ENCODE measurements around the gene APEX1.
A peak's percentile ranks its signal among the peaks of the same experiment; 100 is the strongest.

Gene APEX1

DNA sequence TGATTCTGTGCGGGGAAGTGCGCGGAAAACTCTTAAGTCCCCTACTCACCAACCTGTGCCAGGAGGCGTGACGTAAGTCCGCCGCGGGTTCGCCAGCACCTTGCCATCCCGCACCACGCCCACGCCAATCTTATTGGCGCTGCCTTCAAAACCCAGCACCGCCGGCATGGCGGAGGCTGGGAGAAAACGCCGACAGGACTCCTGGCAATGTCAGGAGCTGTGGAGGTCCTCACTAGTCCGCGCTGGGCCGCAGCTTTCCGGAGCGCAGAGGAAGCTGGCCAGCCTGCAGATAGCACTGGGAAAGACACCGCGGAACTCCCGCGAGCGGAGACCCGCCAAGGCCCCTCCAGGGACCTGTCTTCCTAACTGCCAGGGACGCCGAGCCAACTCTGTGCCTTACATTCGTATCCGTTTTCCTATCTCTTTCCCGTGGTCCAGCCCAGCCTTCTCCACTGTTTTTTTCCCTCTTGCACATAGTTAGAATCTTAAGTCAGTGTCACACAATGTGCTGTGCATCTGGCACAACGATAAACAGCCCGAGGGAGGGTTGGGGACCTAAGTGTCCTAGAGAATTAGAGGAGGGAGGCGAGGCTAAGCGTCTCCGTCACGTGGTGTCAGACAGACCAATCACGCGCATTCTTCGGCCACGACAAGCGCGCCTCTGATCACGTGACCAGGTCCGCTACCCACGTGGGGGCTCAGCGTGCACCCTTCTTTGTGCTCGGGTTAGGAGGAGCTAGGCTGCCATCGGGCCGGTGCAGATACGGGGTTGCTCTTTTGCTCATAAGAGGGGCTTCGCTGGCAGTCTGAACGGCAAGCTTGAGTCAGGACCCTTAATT lies at the start of gene APEX1, which contains the start of gene OSGEP:
Gene APEX1, plus strand, starts transcription at position 711 of the 839 bp plus-strand sequence. CDS start 420 bp downstream, outside the sequence.
Gene OSGEP, minus strand, starts transcription at position 297 of the 839 bp plus-strand sequence. Its CDS starts 129 bp downstream, at position 168.
- DNase-seq: peak; percentile 97

DNA sequence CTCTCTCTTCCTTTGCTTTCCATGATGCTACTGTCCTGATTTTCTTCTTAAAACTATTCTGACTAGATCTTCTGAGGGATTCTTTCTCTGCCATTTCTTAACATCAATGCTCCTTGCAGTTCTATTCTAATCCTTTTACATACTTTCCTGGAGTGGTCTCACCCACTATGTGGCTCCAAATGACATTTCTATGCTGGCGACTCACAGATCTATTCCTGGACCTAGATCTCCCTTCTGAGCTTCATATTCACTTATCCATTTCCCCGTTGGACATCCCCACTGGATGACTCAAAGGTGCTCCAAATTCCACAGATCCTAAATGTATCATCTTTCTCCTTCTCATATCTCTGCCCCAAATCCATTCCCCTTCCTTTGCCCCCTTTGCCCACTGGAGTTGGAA lies 45.8 kb upstream of the APEX1 start:
- no peak for DNase-seq

DNA sequence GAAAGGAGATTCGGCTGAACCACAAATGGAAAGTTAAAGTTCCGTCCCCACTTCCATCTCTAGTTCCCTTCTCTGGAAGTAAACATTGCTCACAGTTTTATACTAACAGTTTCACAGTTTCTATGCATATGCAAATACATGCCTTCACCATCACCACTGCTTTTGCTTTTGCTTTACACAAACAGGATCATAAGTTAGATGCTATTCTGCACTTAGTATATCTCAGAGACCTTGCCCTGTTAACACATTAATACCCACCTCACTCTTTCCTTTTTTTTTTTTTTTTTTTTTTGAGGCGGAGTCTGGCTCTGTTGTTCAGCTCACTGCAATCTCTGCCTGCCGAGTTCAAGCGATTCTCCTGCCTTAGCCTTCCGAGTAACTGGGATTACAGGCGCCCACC lies 42.6 kb upstream of the APEX1 start:
- no peak for DNase-seq

DNA sequence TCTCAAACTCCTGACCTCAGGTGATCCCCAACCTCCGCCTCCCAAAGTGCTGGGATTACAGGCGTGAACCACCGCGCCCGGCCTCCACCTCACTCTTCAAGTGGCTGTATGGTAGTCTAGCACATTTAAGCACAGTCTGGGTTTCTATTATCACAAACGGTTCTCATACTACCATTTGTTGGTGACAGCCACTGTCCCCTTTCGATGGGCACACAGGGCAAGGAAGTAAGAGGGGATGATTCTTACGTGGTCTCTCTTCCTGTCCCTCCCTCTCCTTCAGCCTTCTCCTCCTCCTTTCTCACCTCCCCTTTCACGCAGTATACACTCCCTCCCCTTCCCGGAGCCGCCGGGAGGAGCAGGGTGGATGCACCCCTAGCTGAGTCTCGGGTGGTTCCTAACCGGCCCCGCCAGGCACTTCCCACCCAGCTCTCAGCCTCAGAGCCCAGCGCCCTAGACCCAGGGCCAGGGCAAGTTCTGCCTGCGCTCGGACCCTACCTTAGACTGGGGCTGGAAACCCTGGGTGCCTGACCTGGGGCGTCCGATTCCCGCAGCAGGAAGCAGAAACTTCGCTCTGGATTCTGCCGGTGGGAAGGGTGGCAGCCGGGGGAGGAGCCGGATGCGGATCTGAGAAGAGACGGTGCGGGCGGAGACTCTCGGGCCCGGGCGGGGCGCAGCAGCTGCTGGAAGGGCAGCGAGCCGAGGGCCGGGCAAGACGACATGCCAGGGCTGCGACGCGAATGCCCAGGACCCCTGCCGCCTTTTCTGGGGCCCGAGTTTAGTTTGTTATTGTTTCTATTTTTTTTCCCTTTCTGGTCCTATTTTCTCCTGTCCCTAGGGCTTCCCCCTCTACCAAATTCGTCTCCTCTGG lies 41.9 kb upstream of the APEX1 start, which contains the start of gene TEP1:
Gene TEP1, minus strand, starts transcription at position 626 of the 868 bp plus-strand sequence. CDS start 5,062 bp downstream, outside the sequence.
- DNase-seq: peak; percentile 47

DNA sequence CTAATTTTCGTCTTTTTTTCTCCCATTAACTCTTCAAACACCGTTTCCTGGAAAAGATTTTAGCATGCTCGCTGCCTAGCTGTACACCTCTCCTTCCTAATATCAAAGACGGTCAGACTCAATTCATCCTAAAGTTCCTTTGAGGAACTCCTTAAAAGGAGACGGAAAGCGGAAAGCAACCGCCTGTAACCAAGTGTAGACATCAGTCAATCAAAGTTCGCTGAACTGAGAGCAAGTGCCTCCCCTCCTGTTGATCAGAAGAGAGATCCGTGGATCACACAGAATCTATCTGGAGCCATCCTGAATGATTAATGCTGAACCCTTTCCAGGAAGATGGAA lies 41.3 kb upstream of the APEX1 start:
- DNase-seq: no peak

DNA sequence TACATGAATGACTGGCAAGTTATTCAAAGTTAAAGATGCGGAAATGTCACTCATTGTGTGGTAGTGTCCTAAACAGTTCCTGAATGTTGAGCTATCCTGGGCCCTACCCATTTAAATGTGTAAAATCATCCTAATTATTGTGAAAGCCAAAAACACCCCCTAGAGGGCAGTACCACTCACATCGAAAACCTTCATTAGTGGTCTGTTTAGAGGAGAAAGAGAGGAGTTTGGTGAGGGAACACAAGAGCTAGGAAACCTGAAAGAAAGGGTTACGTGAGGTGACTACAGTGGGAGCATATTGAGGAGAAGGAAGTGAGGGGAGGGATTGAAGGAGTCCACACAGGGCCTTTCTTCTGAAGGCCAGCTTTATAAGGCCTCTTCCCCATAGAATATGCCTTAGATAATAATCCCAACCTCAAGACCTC lies 39.2 kb upstream of the APEX1 start:
- no peak for DNase-seq

DNA sequence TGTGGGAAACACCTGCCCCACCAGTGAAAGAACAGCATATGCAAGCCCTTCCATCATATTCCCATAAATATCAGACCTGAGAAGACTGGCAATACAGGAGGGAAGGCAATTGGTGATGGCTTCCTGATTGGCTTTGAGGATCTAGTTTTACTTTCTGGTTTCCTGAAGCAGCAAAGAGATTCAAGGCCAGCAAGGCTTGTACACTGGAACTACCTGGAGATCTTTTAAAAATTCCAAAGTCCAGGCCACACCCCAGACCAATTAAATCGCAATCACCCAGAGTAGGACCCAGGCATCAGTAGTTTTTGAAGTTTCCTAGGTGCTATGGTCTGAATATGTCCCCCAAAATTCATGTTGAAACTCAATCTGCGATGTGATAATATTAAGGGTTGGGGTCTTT lies 38.8 kb upstream of the APEX1 start:
- no peak for DNase-seq

DNA sequence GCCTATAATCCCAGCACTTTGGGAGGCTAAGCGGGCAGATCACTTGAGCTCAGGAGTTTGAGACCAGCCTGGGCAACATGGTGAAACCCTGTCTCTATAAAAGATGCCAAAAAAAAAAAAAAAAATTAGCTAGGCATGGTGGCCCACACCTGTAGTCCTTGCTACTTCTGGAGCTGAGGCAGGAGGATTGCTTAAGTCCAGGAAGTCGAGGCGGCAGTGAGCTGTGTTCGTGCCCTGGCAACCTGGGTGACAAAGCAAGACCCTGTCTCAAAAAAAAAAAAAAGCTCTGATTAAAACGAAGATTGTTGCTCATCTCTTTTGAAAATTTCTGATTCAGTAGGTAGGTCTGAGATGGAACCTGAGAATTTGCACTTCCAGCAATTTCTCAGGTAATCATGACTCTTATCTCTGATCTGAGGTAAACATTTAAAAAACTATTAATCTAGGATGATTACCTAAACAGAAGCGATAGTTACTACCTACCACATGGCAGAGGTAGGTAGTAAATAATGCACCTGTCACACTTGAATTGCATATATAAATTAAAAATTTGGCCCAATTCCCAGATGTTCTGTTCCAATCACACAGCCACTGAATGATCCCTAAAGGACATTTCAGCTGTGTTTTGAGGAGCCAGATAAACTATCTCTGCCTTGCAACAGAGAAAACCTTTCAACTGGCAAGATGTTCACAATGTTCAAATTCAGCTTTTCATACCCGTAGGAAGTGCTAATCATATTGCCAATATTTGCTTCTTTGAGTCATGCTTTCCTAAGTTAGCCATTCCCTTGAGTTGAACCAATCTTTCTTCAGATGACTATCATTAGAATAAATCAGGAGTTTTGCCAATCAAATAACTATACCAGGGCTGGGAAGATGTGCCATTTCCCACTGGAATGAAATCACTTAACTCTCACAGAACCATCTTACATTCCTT lies 37.5 kb upstream of the APEX1 start:
- peak; percentile 73 for DNase-seq

DNA sequence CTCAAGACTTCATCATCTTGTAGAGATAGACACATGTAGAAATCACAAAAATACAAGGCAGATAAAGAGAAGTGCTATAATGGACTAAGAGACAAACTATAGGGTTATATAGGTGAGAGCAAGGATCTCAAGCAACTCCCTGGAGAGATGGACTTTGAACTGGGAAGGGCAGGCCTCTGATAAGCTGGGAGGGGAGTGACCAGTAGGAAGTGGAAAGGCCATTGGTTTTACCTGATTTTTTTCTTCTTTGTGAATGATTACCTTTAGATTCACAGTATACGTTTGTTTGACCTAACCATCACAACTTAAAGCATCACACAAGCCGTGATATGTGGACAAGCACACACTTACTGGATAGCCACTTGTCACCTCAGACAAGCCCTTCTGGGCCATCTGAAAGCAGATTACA lies 36.5 kb upstream of the APEX1 start:
- no peak for DNase-seq

DNA sequence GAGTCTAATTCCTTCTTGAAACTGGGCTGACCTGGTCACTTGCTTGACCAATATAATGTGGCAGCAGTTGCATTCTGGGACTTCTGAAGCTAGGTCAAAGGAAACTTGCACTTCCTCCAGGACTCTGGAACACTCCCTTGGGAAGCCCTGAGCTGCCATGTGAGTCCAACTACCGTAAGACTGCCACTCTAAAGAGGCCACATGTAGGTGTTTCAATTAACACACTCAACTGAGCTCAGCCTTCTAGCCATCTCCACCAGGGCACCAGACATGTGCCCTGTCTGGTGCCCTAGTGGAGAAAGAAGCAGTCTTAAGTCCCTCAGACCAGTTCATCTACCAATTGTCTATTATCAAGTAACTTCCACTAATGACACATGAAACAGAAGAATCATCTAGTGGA lies 35.6 kb upstream of the APEX1 start:
- DNase-seq: no peak

DNA sequence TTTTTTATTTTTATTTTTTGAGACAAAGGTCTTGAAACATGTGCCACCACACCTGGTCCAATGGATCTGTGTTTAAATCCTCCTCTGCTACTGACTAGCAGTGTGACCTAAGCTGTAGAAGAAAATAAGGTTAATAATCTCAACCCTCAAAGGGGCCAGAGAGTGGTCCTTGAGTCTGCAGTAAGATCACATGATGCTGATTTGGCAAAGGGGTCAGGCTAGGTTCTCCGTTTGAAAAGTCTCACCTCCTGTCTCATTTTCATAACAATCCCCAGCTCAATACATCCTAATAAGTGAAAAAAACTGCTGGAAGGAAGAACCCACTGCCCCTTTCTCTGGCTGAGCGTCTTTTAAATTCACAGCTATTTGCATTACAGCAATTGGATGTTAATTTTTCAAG lies 33.8 kb upstream of the APEX1 start:
- no peak for DNase-seq

DNA sequence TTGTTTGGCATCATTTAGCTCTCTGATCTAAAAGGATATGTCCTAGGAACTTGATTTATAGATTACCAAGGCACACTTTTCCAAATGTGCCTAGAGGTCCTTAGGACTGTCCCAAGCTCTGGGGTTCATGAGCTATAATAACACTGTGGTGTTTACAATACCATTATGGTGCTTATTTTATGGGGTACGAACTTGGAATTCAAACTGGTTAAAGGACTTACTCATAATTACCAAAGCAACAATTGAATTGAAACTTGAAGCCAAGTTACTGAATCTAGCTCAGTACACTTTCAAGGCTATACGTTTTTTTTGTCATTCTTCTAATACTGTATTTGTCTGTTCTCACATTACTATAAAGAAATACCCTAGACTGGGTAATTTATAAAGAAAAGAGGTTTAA lies 32.1 kb upstream of the APEX1 start:
- no peak for DNase-seq

DNA sequence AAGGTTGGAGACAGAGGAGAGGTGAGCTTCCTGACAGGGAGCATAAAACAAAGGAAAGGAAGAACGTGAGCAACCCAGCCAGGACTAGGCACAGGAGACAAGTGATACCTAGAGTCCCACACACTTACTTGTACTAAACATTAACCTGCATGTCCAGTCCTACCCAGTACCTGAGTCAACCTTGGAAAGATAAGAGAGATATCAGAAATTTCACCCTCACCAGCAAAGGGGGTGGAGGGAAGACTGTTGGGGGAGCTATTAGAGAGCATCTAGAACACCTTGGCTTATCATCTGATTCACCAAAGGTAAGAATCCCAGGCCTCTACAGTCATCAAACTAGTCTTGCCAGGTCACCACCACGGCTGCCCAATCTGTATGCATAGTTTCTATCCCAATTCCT lies 30.2 kb upstream of the APEX1 start:
- DNase-seq: no peak

DNA sequence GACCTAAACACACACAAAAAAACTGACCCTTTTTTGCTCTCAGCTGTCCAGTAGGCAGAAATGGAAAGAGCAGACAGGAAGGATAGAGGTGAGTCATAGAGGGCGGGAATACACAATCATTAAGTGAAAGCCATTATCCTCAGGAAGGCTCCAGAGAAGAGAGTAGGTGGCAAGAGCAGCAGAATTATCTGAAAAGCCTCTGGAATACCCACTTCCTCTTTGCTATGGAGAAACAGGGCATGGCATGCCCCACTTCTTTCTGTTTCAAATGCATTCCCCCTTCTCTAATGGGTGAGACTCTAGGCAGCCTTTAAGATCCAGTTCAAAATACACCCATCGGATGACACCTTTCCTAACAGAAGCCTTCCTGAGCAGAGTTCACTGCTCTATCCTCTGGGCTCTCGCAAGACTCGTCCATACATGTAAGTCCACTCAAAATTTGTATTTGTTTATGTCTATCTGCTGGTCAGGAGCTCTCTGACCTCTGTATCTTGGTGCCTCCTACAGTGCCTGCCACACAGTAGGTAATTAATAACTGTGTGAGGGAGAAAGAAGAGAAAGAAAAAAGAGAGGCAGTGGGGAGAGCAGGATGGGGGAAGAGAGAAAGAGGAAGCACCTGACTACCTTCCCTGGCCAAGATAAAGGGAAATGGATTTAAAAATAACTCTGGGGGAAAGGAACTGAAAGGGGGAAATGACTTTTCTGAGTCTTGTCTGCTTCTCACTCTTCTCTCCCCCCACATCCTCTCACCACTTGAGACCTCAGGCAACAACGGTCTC lies 27.6 kb upstream of the APEX1 start:
- DNase-seq: no peak

DNA sequence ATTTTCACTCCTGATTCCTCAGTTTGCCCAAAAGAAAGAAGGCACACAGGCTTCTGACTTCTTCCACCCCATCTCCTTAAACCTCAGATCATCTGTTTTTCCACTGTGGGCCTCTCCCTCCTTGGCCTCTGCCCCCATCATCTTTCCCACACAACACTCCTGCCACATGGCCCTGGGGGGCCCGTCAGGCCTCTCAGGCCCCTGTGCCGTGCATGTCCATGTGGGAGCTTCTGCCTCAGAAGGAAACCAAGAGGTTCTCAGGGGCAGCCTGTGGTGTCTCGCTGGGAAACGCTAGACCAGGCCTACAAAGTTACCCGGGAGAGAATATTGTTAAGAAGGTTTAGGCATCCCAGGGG lies 27.0 kb upstream of the APEX1 start:
- DNase-seq: no peak

DNA sequence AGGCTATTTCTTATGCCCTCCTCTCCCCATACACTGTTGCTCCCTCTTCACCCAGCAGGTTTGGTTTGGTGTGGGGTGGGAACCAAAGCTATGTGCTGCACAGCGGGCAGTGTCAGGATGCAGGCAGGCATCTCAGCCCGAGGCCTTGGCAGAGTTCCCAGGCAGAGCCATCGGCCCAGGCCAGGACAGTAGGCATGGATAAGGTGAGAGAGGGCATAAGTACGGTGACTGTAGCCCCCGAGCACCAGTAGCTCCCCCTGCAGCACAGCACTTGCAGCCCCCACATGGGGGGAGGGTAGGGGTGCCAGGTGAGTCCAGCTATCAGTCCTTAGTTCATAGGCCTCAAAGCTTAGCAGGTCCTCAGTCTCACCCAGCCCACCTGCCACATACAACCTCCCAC lies 26.2 kb upstream of the APEX1 start:
- DNase-seq: no peak

DNA sequence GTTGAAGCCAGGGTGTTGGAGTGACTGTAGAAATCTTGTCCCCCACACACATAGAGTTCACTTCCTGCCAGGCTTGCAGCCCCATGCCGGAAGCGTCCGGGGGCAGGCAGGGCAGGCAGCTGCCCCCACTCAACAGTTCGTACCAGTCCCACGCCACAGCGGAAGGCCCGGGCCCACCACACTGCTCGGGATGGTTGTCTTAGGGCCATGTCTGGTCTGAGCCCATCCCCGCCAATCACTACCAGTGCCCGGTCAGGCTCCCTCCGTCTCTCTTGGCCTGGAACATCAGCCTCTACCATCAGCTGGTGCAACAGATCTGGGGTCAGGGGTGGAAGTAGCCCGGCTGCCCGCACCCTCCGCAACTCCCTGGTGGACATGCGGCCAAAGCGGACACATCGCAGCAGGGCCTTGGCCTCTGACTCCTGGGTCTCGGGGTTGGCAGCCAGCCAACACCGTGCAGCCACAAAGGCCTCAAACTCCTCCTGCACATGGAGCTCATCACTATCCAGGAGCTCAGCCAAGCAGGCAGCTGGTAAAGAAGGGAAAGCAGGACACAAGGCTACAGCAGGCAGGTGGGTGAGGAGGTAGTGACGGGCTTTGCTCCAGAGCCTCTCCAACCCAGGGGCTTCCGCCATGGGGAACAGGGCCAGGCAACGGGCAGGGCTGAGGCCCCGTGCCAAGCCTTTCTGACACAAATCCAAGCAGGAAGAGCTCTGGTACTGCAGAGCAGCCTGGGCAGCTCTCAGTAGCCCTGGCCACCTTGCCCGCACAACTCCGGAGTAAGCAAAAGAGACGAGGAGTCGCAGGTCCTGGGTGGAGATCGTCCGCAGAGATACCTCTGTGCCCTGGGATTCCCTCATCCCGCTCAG lies 25.0 kb upstream of the APEX1 start:
- DNase-seq: no peak

DNA sequence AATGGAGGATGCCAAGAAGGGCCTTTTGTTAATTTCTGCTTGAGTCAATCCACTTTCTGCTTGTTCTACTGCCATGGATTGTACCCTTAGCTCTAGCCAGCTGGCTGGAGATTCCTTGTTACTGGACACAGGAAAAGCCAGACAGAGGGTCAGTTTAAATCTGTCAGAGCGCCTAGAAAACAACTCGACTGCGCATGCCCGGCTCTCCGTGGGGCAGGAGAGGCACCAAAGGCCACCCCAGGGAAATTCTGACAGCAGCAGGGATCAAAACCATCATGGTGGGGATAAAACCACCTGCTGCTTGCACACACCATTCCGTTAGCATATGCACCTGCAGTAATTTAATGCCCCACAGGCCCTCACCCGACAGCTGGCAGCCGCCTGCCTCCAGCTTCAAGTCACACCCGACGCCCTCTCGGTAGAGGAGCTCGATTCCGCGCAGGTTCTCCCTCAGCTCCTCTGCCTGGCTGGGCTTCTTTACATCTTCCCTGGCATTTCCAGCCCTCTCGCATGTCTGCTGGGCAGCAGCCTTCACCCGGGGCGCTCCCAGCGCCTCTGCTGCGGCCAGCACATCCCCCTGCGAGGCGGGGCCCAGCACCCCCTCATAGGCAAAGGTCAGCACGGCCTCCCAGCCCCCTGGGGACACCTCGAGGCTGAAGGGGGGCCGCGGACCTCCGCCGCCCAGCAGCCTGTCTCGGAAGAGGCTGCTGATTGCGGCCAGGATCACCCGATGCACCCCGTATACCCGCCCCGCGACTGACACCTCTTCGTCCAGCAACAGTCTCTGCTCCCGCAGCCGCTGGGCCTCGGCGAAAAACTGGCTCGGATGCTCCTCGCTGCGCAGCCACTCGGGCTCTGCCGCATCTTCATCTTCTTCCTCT lies 20.1 kb upstream of the APEX1 start:
- DNase-seq: no peak

DNA sequence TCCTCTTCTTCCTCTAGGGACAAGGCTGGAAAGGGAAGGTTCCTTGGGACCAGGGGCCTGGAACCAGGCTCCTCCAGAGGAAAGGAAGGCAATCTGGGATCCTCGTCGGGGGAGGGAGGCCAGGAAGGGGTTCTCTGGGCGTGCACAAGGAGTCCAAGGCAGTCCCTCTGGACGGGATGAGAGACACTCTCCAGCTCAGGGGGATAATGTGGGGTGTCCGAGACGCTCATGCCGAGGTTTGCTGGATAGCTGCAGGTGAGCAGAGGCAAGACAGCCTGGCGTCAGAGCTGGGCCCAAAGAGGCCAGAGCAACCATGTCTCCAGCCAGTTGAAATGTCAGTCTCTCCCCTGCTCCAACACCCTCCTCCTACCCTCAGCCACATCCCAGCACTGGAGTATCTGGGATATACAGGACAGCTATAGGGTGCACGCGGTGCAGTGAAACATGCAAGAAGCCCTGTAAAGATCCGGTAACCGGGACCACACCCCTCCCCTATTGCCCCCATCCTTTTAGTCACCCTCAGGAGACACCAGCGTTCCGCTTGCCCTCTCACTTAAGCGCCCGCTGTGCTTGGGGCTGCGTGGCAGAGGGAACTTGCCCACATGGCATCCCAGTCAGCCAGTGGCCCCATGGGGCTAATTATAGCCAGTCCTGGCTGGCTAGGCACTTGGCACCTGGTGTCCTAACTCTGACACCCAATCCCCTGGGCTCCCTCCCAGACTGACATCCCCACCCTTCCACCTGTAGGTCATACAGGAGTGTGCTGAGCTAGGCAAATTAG lies 19.3 kb upstream of the APEX1 start, which contains the start of gene KLHL33:
Gene KLHL33, minus strand, starts transcription at position 585 of the 781 bp plus-strand sequence. Its CDS starts 355 bp downstream, at position 230.
- no peak for DNase-seq
